Transverse colon (tissue), 3 donors: Measurements from ENCODE around the gene RPGRIP1.

Source experiments
- CTCF ChIP-seq, 5 experiments: fragments of 200-600 bp in 3 of 5; fragments of 450-650 bp in 2 of 5; sonication (generic) in 3 of 5; IDR thresholded peaks; 1 replicate in 2 of 5; 2 replicates in 3 of 5; pipeline ENCODE4 v1.5.1; 2016 to 2017; ENCODE audit warnings: antibody characterized with exemption in 5 of 5, inconsistent platforms in 3 of 5, mild to moderate bottlenecking in 2 of 5, moderate library complexity in 1 of 5
- POLR2A ChIP-seq: fragments of 450-650 bp; IDR thresholded peaks from one replicate; pipeline ENCODE4 v1.6.1; 2016; ENCODE audit warnings: antibody characterized with exemption, mild to moderate bottlenecking, moderate library complexity

- TF ChIP-seq POLR2A (no peak), CTCF (IDR thresholded peaks at IDR 0.05) (no peak)
Observed at GRCh38 chr14:21236948-21237797, 42.7 kb upstream of the RPGRIP1 start.
